Endometrium (tissue), 2 donors: Measurements from ENCODE around the gene ZNF180.
"Not testable (repeated sequence)": the region's sequence is repeated elsewhere in the genome, so short reads cannot be mapped to it uniquely, and the experiment has no call there.

Experiments used
- FAIRE-seq: peaks from 2 replicates; lab custom pipeline; 2012; peaks lifted over from hg19 to GRCh38; lab: Jason Lieb, UNC
- donor health status: control.
- donor health status: control.

The ZNF180 gene

GRCh38 chr19:44498988-44499387 is 1.3 kb downstream of the ZNF180 start:
- no peak for FAIRE-seq

GRCh38 chr19:44496711-44497110 is 3.6 kb downstream of the ZNF180 start:
- no peak for FAIRE-seq

- no peak for FAIRE-seq
Observed at GRCh38 chr19:44476559-44477408, 23.5 kb downstream of the ZNF180 start.

- FAIRE-seq, result not testable (repeated sequence)
Observed at GRCh38 chr19:44468730-44469129, 31.6 kb downstream of the ZNF180 start.

- not testable (repeated sequence) for FAIRE-seq
Observed at GRCh38 chr19:44462600-44463286, 37.6 kb downstream of the ZNF180 start.

GRCh38 chr19:44456016-44456415 is 44.3 kb downstream of the ZNF180 start:
- FAIRE-seq, result not testable (repeated sequence)

GRCh38 chr19:44455100-44455499 is 45.2 kb downstream of the ZNF180 start:
- no peak for FAIRE-seq

GRCh38 chr19:44452367-44452766 is 48.0 kb downstream of the ZNF180 start:
- no peak for FAIRE-seq

GRCh38 chr19:44451687-44452086 is 48.6 kb downstream of the ZNF180 start:
- FAIRE-seq, result no peak

- FAIRE-seq, result no peak
Observed at GRCh38 chr19:44447916-44448674, 52.2 kb downstream of the ZNF180 start, which contains the start of gene ZNF229. ZNF229 (minus strand) TSS chr19:44448472; CDS start chr19:44442847, 5,625 bp downstream.

GRCh38 chr19:44438441-44438840 is 61.9 kb downstream of the ZNF180 start:
- no peak for FAIRE-seq

GRCh38 chr19:44435441-44435840 is 64.9 kb downstream of the ZNF180 start:
- no peak for FAIRE-seq

GRCh38 chr19:44430956-44431355 is 69.4 kb downstream of the ZNF180 start:
- no peak for FAIRE-seq
